Measurements from ENCODE around the gene NSDHL. TPM values are rescaled to one million over a fixed set of nuclear protein-coding genes. Genes with fewer than 3 reads are reported as not detected.
"Not testable (repeated sequence)": the region's sequence is repeated elsewhere in the genome, so short reads cannot be mapped to it uniquely, and the experiment has no call there.

Gene NSDHL
- total RNA-seq, 2 experiments from 2014 or later = 20.2 to 23.3 TPM

- intact Hi-C loops (cut with micrococcal nuclease) = no loop called here
- CTCF ChIA-PET = interaction anchor here (0.7 to 1.5 kb wide), 3 partner anchors 8 to 11 kb away, joined by 3 to 4 read pairs (median 3); no protein-coding TSS in a partner anchor
Measured at GRCh38 chrX:152821145-152821765, 9.6 kb upstream of the NSDHL start.

GRCh38 chrX:152822383-152823086 is 8.3 kb upstream of the NSDHL start:
- intact Hi-C loops (cut with micrococcal nuclease) = no loop called here
- CTCF ChIA-PET = interaction anchor here (1.4 to 1.5 kb wide), 2 partner anchors 10 to 11 kb away, joined by 3 to 4 read pairs; no protein-coding TSS in a partner anchor

More at GRCh38 chrX:152821145-152821765, 9.6 kb upstream of the NSDHL start:
- Mint-ChIP-seq H3K4me1 (ENCODE audit: low read depth) (no peaks in the 10 kb centered on the region), H3K9me3 (no peaks in the 10 kb centered on the region), H3K4me3 (no peak overlapping the region), H3K36me3 (no peaks in the 10 kb centered on the region), H3K27ac (no peak overlapping the region), H3K27me3 (peaks cover 4% of the 10 kb centered on the region)
- DNase-seq = peak; percentile 16
- POLR2A ChIA-PET = no interaction called here

GRCh38 chrX:152823657-152824056 is 7.2 kb upstream of the NSDHL start:
- Mint-ChIP-seq H3K36me3 (no peaks in the 10 kb centered on the region), H3K27ac (no peak overlapping the region), H3K4me1 (ENCODE audit: low read depth) (no peaks in the 10 kb centered on the region), H3K27me3 (peaks cover 4% of the 10 kb centered on the region), H3K9me3 (no peaks in the 10 kb centered on the region), H3K4me3 (no peak overlapping the region)
- ChIA-PET POLR2A (no interaction called here), CTCF (no interaction called here)
- intact Hi-C loops (cut with micrococcal nuclease) = no loop called here
- no peak for DNase-seq

More at GRCh38 chrX:152822383-152823086, 8.3 kb upstream of the NSDHL start:
- POLR2A ChIA-PET = no interaction called here
- Mint-ChIP-seq H3K27ac (no peak overlapping the region), H3K27me3 (peaks cover 4% of the 10 kb centered on the region), H3K4me3 (no peak overlapping the region), H3K9me3 (no peaks in the 10 kb centered on the region), H3K4me1 (ENCODE audit: low read depth) (no peaks in the 10 kb centered on the region), H3K36me3 (no peaks in the 10 kb centered on the region)
- no peak for DNase-seq

GRCh38 chrX:152824841-152825374 is 6.0 kb upstream of the NSDHL start:
- no peak for DNase-seq
- H3K4me3 Mint-ChIP-seq = no peak overlapping the region
- H3K9me3 Mint-ChIP-seq = no peaks in the 10 kb centered on the region
- intact Hi-C loops (cut with micrococcal nuclease) = no loop called here
- ChIA-PET POLR2A (no interaction called here), CTCF (no interaction called here)
- no peak overlapping the region for H3K27ac Mint-ChIP-seq
- H3K36me3 Mint-ChIP-seq = no peaks in the 10 kb centered on the region
- peaks cover 4% of the 10 kb centered on the region for H3K27me3 Mint-ChIP-seq
- H3K4me1 Mint-ChIP-seq (ENCODE audit: low read depth) = no peaks in the 10 kb centered on the region

GRCh38 chrX:152831391-152831790 is 528 bp downstream of the NSDHL start:
- peaks cover 23% of the 10 kb centered on the region for H3K4me1 Mint-ChIP-seq (ENCODE audit: low read depth)
- peak overlapping the region; percentile 89 for H3K4me3 Mint-ChIP-seq
- CTCF ChIA-PET = no interaction called here
- H3K36me3 Mint-ChIP-seq = peaks cover 9% of the 10 kb centered on the region
- H3K27me3 Mint-ChIP-seq = no peaks in the 10 kb centered on the region
- POLR2A ChIA-PET = interaction anchor here (1.0 kb wide), 1 partner anchor 9 kb away, joined by 3 read pairs; no protein-coding TSS in a partner anchor
- no peak overlapping the region for H3K27ac Mint-ChIP-seq
- no peak for DNase-seq
- no peaks in the 10 kb centered on the region for H3K9me3 Mint-ChIP-seq
- intact Hi-C loops (cut with micrococcal nuclease) = no loop called here

GRCh38 chrX:152832520-152832919 is 1.7 kb downstream of the NSDHL start:
- peaks cover 9% of the 10 kb centered on the region for H3K36me3 Mint-ChIP-seq
- H3K4me1 Mint-ChIP-seq (ENCODE audit: low read depth) = peaks cover 23% of the 10 kb centered on the region
- DNase-seq = no peak
- peak overlapping the region; percentile 89 for H3K4me3 Mint-ChIP-seq
- intact Hi-C loops (cut with micrococcal nuclease) = no loop called here
- POLR2A ChIA-PET = no interaction called here
- CTCF ChIA-PET = interaction anchor here (1.0 kb wide), 1 partner anchor 11 kb away, joined by 4 read pairs; no protein-coding TSS in a partner anchor
- no peaks in the 10 kb centered on the region for H3K9me3 Mint-ChIP-seq
- no peaks in the 10 kb centered on the region for H3K27me3 Mint-ChIP-seq
- no peak overlapping the region for H3K27ac Mint-ChIP-seq

- H3K9me3 Mint-ChIP-seq = no peaks in the 10 kb centered on the region
- no peaks in the 10 kb centered on the region for H3K27me3 Mint-ChIP-seq
- peaks cover 13% of the 10 kb centered on the region for H3K36me3 Mint-ChIP-seq
- intact Hi-C loops (cut with micrococcal nuclease) = no loop called here
- H3K27ac Mint-ChIP-seq = no peak overlapping the region
- ChIA-PET POLR2A (no interaction called here), CTCF (no interaction called here)
- H3K4me3 Mint-ChIP-seq = no peak overlapping the region
- no peak for DNase-seq
- peaks cover 24% of the 10 kb centered on the region for H3K4me1 Mint-ChIP-seq (ENCODE audit: low read depth)
Measured at GRCh38 chrX:152833378-152833777, 2.5 kb downstream of the NSDHL start.

GRCh38 chrX:152835470-152835869 is 4.6 kb downstream of the NSDHL start:
- H3K9me3 Mint-ChIP-seq; POLR2A ChIA-PET; H3K27me3 Mint-ChIP-seq; DNase-seq; CTCF ChIA-PET; intact Hi-C loops (cut with micrococcal nuclease); H3K27ac Mint-ChIP-seq; H3K4me3 Mint-ChIP-seq: not testable (repeated sequence)
- peaks cover 26% of the 10 kb centered on the region for H3K4me1 Mint-ChIP-seq (ENCODE audit: low read depth)
- peaks cover 13% of the 10 kb centered on the region for H3K36me3 Mint-ChIP-seq

GRCh38 chrX:152842772-152843338 is 12.0 kb downstream of the NSDHL start:
- Mint-ChIP-seq H3K27ac (no peak overlapping the region), H3K27me3 (no peaks in the 10 kb centered on the region), H3K4me3 (no peak overlapping the region), H3K36me3 (peaks cover 7% of the 10 kb centered on the region), H3K4me1 (ENCODE audit: low read depth) (peaks cover 3% of the 10 kb centered on the region), H3K9me3 (no peaks in the 10 kb centered on the region)
- DNase-seq = no peak
- intact Hi-C loops (cut with micrococcal nuclease) = no loop called here
- POLR2A ChIA-PET = no interaction called here
- CTCF ChIA-PET = no interaction called here

GRCh38 chrX:152843852-152844251 is 13.0 kb downstream of the NSDHL start:
- no peak for DNase-seq
- H3K4me3 Mint-ChIP-seq = no peak overlapping the region
- H3K27me3 Mint-ChIP-seq = no peaks in the 10 kb centered on the region
- H3K9me3 Mint-ChIP-seq = no peaks in the 10 kb centered on the region
- H3K36me3 Mint-ChIP-seq = peaks cover 5% of the 10 kb centered on the region
- no peaks in the 10 kb centered on the region for H3K4me1 Mint-ChIP-seq (ENCODE audit: low read depth)
- ChIA-PET POLR2A (no interaction called here), CTCF (no interaction called here)
- no peak overlapping the region for H3K27ac Mint-ChIP-seq
- intact Hi-C loops (cut with micrococcal nuclease) = no loop called here

- H3K9me3 Mint-ChIP-seq = no peaks in the 10 kb centered on the region
- POLR2A ChIA-PET = no interaction called here
- no peak for DNase-seq
- peaks cover 7% of the 10 kb centered on the region for H3K36me3 Mint-ChIP-seq
- H3K4me3 Mint-ChIP-seq = no peak overlapping the region
- CTCF ChIA-PET = no interaction called here
- H3K27me3 Mint-ChIP-seq = no peaks in the 10 kb centered on the region
- no peaks in the 10 kb centered on the region for H3K4me1 Mint-ChIP-seq (ENCODE audit: low read depth)
- intact Hi-C loops (cut with micrococcal nuclease) = no loop called here
- H3K27ac Mint-ChIP-seq = no peak overlapping the region
Measured at GRCh38 chrX:152844256-152844655, 13.4 kb downstream of the NSDHL start.

GRCh38 chrX:152845618-152846240 is 14.9 kb downstream of the NSDHL start:
- Mint-ChIP-seq H3K27me3 (no peaks in the 10 kb centered on the region), H3K4me1 (ENCODE audit: low read depth) (no peaks in the 10 kb centered on the region), H3K36me3 (peaks cover 9% of the 10 kb centered on the region), H3K9me3 (no peaks in the 10 kb centered on the region), H3K4me3 (no peak overlapping the region), H3K27ac (no peak overlapping the region)
- no peak for DNase-seq
- intact Hi-C loops (cut with micrococcal nuclease) = no loop called here
- ChIA-PET CTCF (no interaction called here), POLR2A (no interaction called here)
